GM12892 (cell line): ENCODE data around the gene PLEKHG3.

Experiments used
- POLR2A ChIP-seq: IDR thresholded peaks from 2 replicates; pipeline ENCODE4 v1.6.1; 2011; ENCODE audit warnings: low read depth, low read length, control low read depth
- POLR2AphosphoS5 ChIP-seq: IDR thresholded peaks from 2 replicates; pipeline ENCODE4 v1.6.1; 2011; ENCODE audit warnings: low read depth, low read length, control low read depth

GRCh38 chr14:64717870-64718269, 13.6 kb downstream of the PLEKHG3 start:
- TF ChIP-seq POLR2AphosphoS5: no peak
- no peak for TF ChIP-seq POLR2A
